SHP77 (cell line): Measurements from ENCODE around the gene MYH9.

Source experiments
- DNase-seq, 2 experiments: peaks; one replicate each; lab custom pipeline; 2025; lab: John Stamatoyannopoulos, UW

Gene MYH9

DNA sequence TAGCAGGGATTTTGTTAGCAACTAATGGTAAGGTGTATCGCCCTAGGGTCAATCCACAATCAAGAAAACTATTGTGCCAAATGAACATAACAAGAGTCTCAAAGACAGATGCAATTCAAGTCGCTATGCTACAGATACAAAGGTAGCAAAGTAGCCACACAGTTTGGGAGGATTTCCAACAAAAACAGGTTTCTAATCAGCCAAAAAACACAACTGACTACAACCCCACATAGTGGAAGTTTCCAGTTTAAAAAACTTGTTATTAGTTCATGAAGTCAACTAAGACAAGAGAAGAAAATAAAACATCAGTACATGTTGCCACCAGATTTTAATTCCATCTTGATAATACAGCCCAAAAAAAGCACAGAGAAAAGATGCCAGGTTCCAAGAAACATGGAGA lies 38.0 kb downstream of the MYH9 start:
- no peak for DNase-seq

DNA sequence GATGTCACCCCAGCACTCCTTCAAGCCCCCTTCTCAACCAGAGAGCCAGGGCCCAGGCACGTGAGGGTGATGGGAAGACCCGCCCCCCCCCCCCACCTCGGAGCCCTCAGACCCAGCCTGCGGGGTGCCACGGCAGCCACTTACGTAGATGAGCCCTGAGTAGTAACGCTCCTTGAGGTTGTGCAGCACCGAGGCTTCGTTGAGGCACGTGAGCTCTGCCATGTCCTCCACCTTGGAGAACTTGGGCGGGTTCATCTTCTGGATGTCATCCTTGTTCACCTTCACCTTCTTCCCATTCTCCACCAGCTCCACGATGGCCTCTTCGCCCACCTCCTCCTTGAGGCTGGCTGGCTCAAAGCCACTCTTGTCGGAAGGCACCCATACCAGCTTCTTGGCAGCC lies 39.0 kb downstream of the MYH9 start:
- no peak for DNase-seq

DNA sequence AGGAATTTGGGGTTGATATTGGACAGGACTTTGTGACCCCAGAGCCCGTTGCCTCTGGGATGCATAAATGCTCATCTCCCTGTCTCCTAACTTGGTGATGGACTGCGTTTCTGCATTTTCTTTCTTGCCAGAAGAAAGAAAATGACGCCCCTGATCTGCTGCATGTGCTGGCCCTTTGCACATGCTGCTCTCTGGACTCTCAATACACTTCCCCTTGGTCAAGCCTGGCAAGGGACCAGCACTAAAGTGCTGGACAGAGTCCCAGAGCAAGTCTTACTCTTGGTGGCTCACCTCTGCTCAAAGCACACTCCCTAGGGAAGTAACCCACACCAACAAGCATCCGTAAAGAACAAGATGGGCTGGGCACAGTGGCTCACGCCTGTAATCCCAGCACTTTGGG lies 40.7 kb downstream of the MYH9 start:
- DNase-seq = no peak

DNA sequence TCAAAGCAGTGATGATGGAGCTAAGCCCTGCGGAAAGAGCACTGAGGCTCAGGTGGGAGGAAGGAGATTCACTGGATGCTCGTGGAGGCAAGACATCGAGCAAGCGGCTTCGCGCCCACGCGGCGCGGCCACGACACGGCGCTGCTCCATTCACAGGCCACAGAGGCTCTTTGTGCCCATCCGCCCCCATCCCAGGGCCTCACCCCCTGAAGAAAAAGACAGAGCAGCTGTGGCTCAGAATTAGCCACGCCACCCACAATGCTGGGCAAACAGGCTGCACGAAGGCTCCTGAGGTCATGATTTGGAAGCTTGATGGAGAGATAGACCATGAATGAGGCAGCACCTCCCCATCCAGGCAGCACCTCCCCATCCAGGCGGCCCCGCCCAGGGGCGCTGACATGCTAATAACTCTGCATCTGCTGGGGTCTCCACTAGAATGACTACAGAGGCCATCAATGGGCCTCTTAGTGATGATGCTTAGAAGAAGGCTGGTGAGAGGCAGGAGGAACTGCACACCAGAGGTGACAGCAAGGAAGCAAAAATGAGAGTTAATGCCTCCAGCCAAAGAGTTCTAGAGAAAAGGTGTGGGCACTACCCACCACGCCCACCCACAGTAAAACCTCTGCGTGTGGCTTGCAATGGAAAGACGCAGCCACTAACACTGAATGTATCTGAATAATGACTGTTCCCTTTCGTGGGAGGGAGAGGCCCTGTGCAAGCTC lies 43.5 kb downstream of the MYH9 start:
- DNase-seq = no peak

DNA sequence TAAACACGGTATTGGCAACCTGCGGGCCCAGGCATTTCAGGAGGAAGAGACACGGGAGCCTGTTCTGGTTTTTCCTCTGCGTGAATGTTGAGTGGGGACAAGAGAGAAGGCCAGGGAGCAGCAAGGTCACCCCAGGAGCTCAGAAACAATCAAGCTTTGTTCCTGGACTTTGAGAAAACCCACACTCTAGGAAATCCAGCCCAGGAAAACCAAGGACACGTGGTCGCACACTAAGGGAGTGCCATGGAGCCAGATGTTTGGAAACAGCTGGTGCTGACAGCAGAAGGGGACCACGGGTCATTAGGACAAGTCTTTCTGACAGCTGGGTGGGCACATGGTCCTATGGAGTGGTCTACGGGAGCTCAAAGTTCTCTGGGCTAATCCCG lies 44.1 kb downstream of the MYH9 start:
- no peak for DNase-seq

DNA sequence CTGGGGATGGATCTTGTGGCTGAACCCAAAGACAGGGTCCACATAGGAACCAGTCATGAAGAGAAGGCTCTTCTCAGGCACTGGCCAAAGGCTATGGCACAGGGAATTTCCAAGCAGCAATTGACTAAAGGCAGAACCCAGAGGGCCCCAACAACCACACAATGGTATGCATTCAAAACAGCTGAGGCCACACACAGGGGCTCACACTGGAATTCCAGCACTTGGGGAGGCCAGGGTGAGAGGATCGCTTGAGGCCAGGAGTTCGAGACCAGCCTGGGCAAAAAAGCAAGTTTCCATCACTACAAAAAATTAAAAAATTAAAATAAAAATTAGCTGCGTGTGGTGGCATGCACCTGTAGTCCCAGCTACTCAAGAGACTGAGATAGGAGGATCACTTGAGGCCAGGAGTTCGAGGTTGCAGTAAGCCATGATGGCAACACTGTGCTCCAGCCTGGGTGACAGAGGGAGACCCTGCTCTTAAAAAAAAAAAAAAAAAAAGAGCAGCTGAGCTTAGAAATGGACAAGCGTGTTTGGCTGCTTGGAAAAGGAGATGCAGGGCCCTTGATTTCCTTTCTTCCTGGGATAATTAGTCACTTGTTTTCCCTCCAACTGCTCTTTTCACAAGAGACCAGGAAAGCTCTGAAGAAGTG lies 44.6 kb downstream of the MYH9 start:
- DNase-seq = no peak

DNA sequence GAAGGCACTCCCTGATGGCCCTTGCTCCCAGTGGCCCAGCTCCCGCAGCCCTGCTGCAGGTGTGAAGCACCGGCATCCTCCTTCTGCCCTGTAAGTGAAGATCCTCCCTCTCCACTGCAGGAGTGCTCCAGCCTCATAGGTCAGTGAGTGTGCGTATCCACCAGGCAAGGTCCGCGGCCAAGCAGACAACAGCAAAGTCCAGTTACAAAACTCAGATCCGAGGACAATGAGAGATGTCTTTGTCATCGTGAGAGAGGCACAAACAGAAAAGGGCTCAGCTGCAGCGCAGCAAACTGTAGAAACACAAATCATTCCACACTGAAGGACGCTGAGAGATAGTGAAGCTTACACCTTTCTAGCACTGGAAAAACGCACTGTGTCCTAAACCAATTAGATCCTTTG lies 46.1 kb downstream of the MYH9 start:
- DNase-seq = no peak

DNA sequence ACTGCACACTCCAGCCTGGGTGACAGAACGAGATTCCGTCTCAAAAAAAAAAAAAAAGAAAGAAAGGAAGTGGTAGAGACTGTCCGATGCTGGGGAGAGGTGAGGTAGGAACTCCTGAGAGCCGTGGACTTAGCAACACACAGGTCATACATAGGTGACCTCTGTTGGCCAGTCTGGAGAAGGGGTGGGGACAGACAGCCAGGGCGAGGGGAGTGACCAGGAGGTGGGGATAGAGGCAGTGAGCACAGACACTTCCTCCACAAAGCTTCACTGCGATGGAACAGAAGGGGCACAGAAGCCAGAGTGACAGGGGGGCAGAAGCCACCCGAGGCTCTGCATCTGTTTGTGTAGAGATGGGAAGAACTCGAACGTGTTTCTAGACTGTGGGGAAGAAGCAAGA lies 47.1 kb downstream of the MYH9 start:
- DNase-seq = no peak

DNA sequence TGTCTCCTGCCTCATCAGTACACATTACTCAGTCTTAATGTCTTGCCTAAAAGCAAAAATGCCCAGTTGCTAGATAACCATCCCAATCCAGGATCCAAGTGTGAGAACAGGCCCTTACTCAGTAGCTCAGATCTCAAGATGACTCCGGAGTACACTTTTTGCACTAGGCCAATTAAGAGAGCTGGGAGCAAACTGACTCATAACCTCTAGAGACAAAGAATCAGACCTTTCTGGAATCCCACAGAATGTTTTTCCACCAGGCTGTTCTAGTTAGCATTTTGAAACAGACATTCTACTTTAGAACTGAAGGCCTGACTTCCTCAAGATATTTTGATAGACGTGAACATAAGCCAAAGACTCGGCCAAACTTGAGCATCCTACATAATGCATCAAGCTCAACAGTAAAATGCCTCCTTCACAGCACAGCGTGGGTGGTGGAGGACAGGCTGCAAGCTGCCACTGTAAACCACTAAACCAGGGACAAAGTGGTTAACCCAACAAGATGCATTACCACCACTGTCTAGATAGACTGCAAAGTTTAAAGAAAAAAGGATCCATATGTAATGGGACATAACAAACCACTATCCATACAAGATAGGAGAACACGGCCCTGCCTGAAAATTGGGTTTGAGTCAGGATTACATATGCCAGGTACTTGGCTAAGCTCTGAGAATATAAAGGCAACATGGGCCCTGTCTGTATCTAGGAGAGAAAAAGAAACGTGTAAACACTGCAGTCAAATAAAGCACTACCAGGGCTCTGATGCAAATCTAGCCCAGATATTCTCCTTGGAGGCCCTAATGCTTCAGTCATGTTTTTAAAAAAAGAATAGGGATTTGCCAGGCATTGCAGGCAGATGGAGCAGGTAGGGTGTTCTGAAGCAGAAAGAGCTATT lies 48.3 kb downstream of the MYH9 start:
- no peak for DNase-seq

DNA sequence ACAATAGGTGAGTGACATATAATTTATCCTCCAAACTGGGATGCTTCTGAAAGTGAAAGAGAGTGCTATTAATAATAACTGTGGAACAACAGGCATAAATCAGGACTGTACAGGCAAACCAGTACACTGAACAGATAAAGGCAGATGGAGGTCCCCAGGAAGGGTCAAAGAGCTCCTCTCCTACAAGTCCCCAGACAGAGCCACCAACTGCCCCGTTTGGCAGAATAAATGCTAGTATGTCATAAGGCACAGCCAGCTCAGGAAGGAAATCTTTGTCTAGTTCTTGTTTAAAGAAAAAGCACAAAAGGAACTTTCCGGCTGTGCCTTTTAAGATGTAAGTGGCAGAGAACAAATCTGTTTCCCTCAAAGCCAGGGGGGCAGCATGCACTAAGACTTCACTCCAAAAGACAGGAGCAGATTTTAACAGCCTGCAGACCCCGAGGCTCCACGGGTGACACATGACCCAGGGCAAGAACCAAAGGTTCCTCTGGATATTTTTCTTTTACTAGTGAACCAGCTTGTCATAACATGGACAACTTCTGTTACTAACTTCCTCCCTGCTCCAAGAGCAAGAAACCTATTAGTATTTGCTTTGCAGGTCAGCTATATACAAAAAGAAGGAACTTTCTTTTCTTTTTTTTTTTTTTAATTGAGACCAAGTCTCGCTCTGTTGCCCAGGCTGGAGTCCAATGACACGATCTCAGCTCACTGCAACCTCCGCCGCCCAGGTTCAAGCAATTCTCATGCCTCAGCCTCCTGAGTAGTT lies 50.2 kb downstream of the MYH9 start:
- DNase-seq = no peak

DNA sequence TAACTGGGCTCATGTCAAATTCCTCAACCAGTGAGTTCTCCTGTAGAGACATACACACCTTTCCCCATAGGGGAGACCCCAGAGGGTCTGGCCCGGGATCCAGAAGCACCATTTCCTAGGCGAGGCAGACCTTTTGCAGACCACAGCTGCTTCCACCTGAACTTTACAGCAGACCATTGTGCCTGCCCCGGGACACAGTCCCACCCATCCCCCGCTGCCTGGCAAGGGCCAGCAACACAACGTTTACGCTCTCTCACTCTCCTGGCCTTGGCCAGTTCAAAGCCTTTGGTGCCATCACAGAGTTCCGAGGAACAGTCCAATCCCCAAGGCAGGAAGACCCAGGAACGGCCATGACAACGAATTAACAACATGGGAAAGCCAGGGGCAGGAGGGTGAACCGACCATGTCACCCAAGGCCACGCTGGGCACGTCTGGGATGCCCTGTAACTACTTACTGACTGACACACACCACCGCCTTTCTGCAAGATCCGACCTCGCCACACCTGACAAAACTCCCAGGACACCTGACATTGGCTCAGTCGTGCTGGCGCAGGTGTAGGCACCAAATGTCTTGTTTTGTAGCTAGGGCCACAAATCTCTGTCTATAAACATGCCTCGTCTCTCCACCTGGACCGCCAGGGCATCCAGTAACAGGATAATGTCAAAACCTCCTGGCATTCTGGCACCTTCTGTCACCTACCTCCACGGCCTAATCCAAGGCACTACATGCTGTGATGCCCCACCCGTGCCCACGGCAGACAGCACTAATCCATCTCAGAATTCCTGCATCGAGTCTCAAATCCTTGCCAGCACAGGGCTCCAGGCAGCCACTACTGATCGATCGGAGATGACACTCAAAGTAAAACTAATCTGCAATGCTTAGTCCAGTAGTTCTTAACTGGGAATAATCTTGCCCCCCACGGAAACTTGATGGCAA lies 51.3 kb downstream of the MYH9 start:
- no peak for DNase-seq

DNA sequence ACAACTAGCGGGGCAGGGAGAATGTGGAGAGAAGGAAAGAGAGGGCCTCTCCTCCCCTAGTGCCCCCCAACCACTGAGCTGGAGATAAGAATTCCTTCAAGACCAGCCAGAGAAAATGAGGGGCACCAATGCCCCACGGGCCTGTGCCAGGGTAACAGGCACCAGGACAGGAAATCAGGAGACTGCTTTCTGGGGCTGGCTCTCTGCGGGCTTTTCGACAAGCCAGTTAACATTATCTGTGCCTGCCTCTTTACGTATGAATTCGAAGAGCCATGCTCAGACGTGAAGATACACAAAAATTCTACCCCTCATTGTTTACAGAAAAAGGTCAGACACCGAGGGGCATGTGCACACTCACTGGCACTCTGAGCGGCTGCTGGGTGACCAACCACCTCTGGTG lies 52.1 kb downstream of the MYH9 start:
- no peak for DNase-seq

DNA sequence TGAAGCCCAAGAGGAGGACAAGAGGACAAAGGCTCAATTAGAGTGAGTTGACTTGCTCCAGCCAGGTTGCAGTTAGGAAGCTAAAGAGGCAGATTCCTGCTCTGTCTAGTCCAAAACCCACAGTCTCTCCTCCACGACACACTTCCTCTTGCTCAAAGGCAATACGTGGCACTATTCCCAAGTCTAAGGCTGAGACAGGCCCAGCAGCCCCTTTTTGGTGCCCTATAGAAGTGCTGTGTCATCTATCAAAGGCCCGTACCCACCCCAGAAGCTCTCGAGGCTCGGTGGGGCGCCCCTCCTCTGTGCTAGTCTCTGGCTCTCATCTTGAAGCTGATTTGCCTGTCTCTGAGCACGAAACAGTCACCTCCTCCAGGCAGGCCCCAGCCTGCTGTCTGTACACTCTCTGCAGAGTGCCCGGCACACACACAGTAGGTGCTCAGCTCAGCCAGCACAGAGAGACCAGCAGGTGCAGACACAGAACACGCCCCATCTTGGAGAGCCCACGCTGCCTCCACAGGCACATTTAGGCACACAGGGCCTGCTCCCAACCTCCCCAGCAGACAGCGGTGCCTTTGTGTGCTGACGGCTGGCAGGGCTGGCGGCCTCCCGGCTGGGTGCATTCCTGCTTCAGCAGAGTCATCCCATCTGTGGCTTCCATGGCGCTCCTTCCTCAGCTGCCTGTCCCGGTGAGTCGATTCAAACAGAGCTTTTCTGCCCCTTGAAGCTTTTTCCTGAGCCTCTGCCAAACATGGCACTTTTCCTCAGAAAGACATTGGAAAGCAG lies 52.8 kb downstream of the MYH9 start:
- DNase-seq = peak in 1 of 2 experiments; percentile 32

DNA sequence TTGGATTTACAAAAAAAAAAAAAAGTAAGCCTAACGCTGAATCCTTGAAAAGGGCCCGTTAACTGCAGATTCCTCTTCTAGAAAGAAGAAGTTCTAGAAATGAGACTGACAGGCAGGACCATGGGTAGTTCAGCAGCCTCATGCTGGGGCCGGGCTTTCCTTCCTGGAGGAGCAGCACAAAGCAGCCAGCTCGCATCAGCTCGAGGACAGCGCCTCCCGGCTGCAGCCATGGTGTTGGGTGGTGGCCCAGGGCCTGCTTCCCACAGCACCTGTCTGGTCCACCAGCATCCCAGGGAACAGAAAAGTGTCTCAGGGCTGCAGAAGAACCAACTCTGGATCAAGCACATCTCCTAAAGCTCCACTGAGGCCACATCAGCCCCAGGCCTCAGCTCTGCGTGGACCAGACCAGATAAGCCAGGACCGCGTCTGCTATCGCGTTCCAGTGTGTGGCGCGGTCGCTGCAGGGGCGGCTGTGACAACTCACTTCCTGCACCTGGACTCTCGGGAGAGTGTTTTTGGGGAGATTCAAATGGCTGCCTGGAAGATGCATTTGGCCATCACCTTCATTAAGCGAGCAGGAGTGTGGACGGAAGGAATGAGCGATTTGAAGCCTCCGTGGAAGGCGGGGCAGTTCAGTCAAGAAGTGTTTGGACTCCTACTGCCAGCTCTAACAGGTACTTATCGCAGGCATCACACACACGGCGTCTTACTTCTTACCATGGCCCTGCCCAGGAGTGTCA lies 53.5 kb downstream of the MYH9 start:
- no peak for DNase-seq

DNA sequence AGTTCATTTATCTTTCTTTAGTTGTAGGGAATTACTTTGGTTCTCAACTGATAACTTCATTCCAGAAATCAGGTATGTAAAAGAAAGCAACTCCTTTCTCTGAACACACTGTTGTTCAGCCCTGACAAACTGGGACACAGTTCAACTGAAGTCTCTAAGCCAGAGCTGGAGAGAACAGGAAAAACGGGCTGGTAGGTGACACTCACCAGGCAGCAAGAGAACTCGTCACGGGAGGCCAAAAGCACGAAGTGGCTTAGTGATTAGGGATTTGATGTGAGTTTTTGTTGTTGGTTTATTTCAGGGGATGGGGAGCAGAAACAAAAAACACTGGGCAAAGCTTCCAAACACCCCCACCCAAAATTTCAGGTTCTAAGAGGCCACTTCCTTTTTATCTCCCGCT lies 54.1 kb downstream of the MYH9 start:
- no peak for DNase-seq

DNA sequence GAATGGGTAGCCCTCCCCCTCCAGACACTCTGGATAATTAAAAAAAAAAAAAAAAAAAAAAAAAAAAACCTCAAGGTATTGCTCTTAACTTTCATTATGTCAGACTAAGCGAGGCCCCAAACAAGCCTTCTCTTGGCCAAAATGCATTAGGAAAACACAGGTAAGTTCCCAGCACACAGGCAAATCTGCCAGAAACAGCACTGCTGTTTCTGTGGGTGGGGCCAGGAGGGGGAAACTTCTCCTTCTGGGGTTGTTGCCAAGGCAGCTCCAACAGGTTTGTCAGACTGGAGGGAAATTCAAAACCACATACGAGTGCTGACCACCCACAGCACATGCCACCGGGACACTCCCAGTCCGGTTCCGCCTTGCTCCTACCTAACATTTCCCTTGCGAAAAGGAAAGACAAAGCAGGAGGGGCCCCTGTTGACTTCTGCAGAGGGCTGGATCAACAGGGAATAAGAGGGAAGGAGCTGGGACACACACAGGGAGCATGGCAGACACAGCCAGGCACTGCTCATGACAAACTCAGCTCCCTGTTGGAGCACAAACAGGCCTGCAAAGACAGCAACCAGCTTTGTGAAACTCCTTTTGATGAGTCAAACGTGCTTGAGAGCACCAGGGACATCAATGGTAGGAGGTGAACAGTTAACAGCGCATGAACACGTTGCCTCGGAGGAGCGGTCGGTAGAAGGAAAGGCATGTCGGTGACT lies 55.0 kb downstream of the MYH9 start:
- DNase-seq = peak in 1 of 2 experiments; percentile 28

DNA sequence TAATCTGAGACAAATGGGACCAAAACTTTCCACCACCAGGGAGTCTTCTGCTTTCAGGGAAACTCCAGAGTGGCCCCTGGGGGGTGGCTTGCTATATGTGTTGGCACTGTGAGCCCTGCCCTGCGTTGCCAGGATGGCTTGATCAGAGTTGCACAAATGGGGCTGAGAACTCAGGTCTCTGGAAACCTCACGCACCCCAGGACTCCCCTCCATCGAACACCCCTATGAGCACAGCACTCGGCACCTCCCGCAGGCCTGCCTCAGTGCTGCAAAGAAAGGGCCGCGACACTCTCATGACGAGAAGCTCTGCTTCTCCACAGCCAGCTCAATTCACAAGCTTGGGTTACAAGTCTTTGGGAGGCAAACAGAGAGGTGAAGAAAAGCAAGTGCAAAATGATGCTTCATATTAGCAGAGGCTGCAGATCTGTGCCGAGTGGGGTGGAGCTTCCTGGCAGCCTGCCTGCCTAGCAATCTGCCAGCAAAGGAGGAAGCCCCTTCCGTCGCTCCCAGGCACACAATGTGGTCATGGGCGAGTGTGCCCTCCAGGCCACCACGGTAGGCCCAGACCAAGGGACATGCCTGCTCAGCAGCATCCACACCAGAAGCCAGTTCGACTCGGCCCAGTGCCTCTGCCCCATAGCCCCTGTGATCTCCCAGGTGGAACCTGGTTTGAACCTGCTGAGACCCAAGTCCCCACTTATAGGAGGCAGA lies 55.7 kb downstream of the MYH9 start:
- DNase-seq = peak in 1 of 2 experiments; percentile 37

DNA sequence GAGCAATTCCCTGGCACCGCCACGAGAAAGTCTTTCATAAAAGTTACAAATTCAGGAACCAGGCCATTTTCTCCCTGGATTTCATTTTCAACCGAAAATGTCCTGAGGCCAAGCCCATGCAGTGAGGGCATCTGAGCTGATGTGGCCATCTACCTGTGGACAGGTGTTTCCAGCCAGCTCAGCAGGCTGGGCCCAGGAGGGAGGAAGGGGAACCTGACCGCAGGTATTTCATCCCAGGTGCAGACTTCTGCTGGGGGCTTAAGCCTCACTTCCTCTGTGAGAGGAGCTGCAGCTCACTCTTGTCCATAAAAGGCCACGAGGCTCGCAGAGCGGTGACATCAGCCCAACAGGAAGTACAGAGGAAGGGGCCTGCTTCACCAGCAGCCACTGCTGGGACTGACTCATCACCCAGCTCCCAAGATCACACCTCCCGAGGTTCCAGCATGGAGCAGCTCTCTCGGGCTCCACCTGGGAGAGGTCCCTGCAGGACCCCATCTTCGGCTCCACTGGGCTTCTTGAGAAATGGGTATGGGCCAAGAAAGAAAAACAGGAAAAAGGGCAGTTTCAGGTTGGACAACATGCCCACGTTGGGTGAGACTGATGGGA lies 56.4 kb downstream of the MYH9 start:
- DNase-seq = peak; percentile 81 to 90
